CD4-positive, CD25-positive, alpha-beta regulatory T cell (primary cell): ENCODE measurements around the gene DUSP28. TPM values are rescaled to one million over a fixed set of nuclear protein-coding genes. Genes with fewer than 3 reads are reported as not detected.
A peak's percentile ranks its signal among the peaks of the same experiment; 100 is the strongest.

Source experiments
- ATAC-seq, 2 donors: fragments of 150-1000 bp; cut with Tn5 transposase; one replicate each; pipeline ENCODE4 v1.10.0; 2021; ENCODE audit warnings: low read depth in 2 of 2, moderate number of reproducible peaks in 2 of 2, moderate library complexity in 1 of 2
- DNase-seq, 3 donors: peaks; one replicate each; pipeline versions ENCODE4 v3.0.0 to v3.0.0-alpha.2; 2012 to 2022; ENCODE audit warnings: mixed read lengths in 1 of 3
- H3K27ac ChIP-seq: one replicate; pipeline ENCODE4 v1.7.0; 2013; ENCODE audit warnings: mild to moderate bottlenecking, low read length; ENCODE audit not compliant: insufficient read depth, poor library complexity, severe bottlenecking
- H3K27me3 ChIP-seq: one replicate; pipeline ENCODE4 v1.7.0; 2013; ENCODE audit warnings: low read length; ENCODE audit not compliant: control insufficient read depth, insufficient read depth
- H3K36me3 ChIP-seq: one replicate; pipeline ENCODE4 v1.7.0; 2013; ENCODE audit warnings: mild to moderate bottlenecking, low read length, moderate library complexity; ENCODE audit not compliant: control insufficient read depth, insufficient read depth
- H3K4me1 ChIP-seq: 2 replicates; pipeline ENCODE4 v1.7.0; 2013; ENCODE audit warnings: mild to moderate bottlenecking, low read length; ENCODE audit not compliant: insufficient read depth, control insufficient read depth, poor library complexity, severe bottlenecking
- H3K4me3 ChIP-seq: one replicate; pipeline ENCODE4 v1.7.0; 2013; ENCODE audit warnings: low read depth, mild to moderate bottlenecking, low read length, moderate library complexity
- H3K9me3 ChIP-seq, 2 experiments: 1 replicate in 1 of 2; 2 replicates in 1 of 2; pipeline ENCODE4 v1.7.0; 2013; ENCODE audit warnings: low read length in 2 of 2, mild to moderate bottlenecking in 1 of 2, moderate library complexity in 1 of 2; ENCODE audit not compliant: control insufficient read depth in 2 of 2
- H3K27ac Mint-ChIP-seq, 3 donors: one replicate each; pipeline ENCODE4 v1.8.0; 2020 to 2022; ENCODE audit warnings: mild to moderate bottlenecking in 3 of 3, mixed read lengths in 3 of 3, moderate library complexity in 2 of 3
- H3K27me3 Mint-ChIP-seq: one replicate; pipeline ENCODE4 v1.8.0; 2022; ENCODE audit warnings: mild to moderate bottlenecking, mixed read lengths
- H3K36me3 Mint-ChIP-seq: one replicate; pipeline ENCODE4 v1.8.0; 2020; ENCODE audit warnings: mixed read lengths
- H3K4me1 Mint-ChIP-seq, 4 donors: one replicate each; pipeline ENCODE4 v1.8.0; 2020 to 2022; ENCODE audit warnings: mixed read lengths in 4 of 4, mild to moderate bottlenecking in 1 of 4
- H3K4me3 Mint-ChIP-seq, 4 donors: one replicate each; pipeline ENCODE4 v1.8.0; 2020 to 2022; ENCODE audit warnings: mild to moderate bottlenecking in 4 of 4, mixed read lengths in 4 of 4, moderate library complexity in 3 of 4
- H3K9me3 Mint-ChIP-seq, 7 donors: one replicate each; pipeline ENCODE4 v1.8.0; 2020 to 2022; ENCODE audit warnings: mixed read lengths in 7 of 7, mild to moderate bottlenecking in 3 of 7, moderate library complexity in 2 of 7
- polyA plus RNA-seq, 4 donors: library from polyadenylated mRNA; unstranded; fragments of 300-500 nt; fragmentation: Illumina TruSeq; gene quantifications; one replicate each; pipeline ENCODE4 v1.2.3, GENCODE V29; 2021
- total RNA-seq: library from RNA; stranded (reverse); gene quantifications from one replicate; pipeline ENCODE4 v1.2.3, GENCODE V29; 2022

DUSP28 gene
- total and polyA plus RNA-seq, 5 donors from 2014 or later = 8.3 to 27.2 (median 17.4) TPM

DNA sequence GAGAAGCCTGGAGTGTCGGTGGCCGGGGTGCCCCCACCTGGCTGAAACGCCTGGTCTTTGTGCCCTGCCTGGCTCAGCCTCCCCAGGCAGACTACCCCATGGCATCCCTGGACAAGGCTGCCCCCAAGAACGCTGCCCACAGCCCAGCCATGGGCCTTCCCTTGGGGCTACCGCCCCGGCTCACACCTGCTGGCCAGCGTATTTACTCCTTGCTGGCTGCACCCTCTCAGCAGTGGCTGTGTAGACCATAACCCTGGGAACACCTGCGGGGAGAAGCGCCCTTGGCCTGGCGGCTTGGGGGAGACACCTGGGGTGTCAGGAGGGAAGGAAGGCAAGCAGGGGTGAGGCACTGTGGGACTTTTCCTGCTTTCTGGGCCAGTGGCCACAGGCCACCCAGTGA lies 43.7 kb downstream of the DUSP28 start:
- Mint-ChIP-seq H3K36me3 (peaks cover 13% of the 10 kb centered on the region), H3K27ac (no peak overlapping the region), H3K27me3 (no peaks in the 10 kb centered on the region), H3K4me3 (no peak overlapping the region), H3K9me3 (no peaks in the 10 kb centered on the region), H3K4me1 (no peaks in the 10 kb centered on the region)
- no peak overlapping the region for H3K4me3 ChIP-seq
- no peaks in the 10 kb centered on the region for H3K27me3 ChIP-seq
- H3K27ac ChIP-seq = no peak overlapping the region
- ATAC-seq (no peak), DNase-seq (no peak)
- H3K36me3 ChIP-seq = peaks cover 10% of the 10 kb centered on the region
- H3K4me1 ChIP-seq = no peaks in the 10 kb centered on the region
- no peaks in the 10 kb centered on the region for H3K9me3 ChIP-seq

DNA sequence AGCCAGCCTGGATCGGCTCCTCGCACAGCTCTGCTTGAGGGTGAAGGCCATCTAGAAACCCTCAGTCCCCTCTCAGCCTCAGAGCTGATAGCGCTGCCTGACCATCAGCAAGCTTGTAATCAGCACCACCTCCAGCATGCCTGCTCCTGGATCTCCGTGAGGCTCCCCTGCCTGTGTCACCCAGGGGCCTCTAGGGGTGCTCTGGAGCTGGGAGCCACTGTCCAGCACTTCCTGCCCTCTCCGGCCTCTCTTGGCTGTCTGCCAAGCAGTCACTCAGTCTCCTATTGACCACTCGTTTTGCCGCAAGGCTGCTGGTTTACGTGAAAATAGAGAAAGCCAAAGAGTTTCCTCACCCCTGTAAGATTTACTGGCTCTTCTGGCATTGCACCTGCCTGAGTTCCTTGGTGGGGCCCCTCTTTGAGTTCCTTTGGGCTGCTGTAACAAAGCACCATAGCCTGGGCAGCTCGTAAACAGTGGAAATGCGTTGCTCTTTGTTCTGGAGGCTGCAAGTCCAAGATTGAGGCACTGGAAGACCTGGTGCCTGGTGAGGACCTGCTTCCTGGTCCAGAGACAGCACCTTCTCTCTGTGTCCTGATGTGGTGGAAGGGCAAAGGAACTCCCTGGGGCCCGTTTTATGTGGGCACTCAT lies 44.3 kb downstream of the DUSP28 start:
- Histone ChIP-seq H3K9me3 (no peaks in the 10 kb centered on the region), H3K36me3 (peaks cover 7% of the 10 kb centered on the region), H3K4me3 (no peak overlapping the region), H3K27ac (no peak overlapping the region), H3K27me3 (no peaks in the 10 kb centered on the region), H3K4me1 (no peaks in the 10 kb centered on the region)
- DNase-seq (no peak), ATAC-seq (no peak)
- Mint-ChIP-seq H3K4me3 (no peak overlapping the region), H3K27ac (no peak overlapping the region), H3K4me1 (no peaks in the 10 kb centered on the region), H3K27me3 (no peaks in the 10 kb centered on the region), H3K36me3 (peaks cover 13% of the 10 kb centered on the region), H3K9me3 (no peaks in the 10 kb centered on the region)

DNA sequence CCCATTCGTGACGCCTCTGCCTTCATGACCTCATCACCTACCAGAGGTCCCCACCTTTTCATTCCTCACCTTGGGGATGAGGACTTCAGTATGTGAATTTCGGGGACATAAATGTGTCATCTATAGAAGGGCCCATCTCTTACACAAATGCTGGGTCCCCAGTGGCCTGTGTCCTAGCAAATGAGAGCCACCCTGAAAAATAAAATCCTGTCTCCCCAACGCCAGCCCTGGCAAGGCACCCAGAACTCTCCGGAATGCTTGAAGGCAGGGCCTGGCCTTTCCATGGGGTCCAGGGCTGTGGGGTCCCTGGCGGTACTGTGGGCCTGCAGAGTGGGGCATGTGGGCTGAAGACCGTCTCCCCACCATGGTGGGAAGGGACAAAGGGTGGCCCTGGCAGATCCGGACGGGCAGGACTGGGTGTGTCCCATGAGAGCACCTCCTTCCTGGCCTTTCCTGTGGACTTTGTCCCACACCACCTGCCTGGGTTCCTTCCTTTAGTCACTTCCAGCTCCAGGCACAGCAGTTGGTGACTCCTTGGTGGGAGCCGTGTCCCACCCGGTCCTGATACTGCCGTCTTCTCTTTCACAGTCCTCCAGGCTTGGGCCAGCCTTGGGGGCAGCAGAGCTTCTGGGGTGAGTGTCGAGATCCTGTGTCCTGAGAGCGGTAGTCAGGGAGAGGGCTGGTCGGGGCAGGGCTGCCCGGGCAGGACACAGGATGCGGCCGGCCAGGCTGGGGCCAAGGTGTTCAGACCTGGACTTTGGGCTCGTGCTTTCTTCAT lies 45.0 kb downstream of the DUSP28 start:
- H3K27ac ChIP-seq = no peak overlapping the region
- no peaks in the 10 kb centered on the region for H3K4me1 ChIP-seq
- H3K9me3 Mint-ChIP-seq = no peaks in the 10 kb centered on the region
- H3K4me1 Mint-ChIP-seq = no peaks in the 10 kb centered on the region
- no peaks in the 10 kb centered on the region for H3K9me3 ChIP-seq
- DNase-seq (no peak), ATAC-seq (no peak)
- H3K4me3 Mint-ChIP-seq = no peak overlapping the region
- no peak overlapping the region for H3K4me3 ChIP-seq
- peaks cover under 1% of the 10 kb centered on the region for H3K36me3 ChIP-seq
- H3K36me3 Mint-ChIP-seq = peaks cover 7% of the 10 kb centered on the region
- H3K27ac Mint-ChIP-seq = no peak overlapping the region
- no peaks in the 10 kb centered on the region for H3K27me3 Mint-ChIP-seq
- no peaks in the 10 kb centered on the region for H3K27me3 ChIP-seq

DNA sequence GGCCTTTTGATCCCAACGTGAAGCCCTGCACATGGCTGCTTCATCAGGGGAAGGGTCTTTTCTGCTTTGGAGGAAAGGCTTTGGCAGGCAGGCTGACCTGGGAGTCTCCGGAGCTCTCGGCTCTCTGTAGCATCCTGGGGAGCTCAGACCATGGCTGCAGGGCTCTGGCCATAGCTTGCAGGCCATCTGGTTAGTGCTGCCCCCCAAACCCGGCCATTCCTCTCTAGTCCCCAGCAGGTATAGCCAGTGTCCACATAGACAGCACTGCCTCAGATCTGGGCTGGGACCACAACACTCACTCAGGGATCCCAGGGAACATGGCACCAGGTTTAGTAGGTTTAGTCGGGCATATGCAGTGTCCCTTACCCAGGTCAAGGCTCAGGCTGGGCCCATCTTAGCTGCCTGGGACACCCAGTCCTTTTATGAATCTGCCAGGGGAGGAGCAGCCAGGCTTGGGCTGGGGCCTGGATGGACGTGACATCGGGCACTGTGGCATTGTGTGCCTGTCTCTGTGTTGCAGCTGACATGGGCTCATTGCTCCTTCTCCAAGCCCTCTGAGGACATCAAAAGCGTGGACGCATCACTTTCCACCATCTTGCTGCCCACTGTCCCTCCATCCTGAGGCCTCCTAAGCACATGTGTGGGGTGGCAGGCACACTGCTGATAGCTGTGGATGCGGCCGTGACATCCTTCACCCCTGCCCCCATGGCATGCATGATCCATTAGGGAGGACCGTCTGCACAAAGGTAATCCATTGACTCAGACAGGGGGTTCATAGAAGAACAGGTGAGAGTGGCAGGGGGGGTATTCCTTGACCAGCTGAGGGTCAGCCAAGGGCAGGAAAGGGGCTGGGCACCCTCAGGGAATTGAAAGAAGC lies 45.9 kb downstream of the DUSP28 start:
- Histone ChIP-seq H3K27ac (no peak overlapping the region), H3K27me3 (no peaks in the 10 kb centered on the region), H3K9me3 (no peaks in the 10 kb centered on the region), H3K4me3 (no peak overlapping the region), H3K4me1 (no peaks in the 10 kb centered on the region), H3K36me3 (no peaks in the 10 kb centered on the region)
- Mint-ChIP-seq H3K4me1 (peaks cover 0 to 2% (median under 1%) of the 10 kb centered on the region in 4 donors), H3K27me3 (no peaks in the 10 kb centered on the region), H3K36me3 (peaks cover 7% of the 10 kb centered on the region), H3K4me3 (no peak overlapping the region), H3K27ac (peak overlapping the region in 1 of 3 donors; percentile 22), H3K9me3 (no peaks in the 10 kb centered on the region)
- no peak for ATAC-seq
- DNase-seq = no peak

DNA sequence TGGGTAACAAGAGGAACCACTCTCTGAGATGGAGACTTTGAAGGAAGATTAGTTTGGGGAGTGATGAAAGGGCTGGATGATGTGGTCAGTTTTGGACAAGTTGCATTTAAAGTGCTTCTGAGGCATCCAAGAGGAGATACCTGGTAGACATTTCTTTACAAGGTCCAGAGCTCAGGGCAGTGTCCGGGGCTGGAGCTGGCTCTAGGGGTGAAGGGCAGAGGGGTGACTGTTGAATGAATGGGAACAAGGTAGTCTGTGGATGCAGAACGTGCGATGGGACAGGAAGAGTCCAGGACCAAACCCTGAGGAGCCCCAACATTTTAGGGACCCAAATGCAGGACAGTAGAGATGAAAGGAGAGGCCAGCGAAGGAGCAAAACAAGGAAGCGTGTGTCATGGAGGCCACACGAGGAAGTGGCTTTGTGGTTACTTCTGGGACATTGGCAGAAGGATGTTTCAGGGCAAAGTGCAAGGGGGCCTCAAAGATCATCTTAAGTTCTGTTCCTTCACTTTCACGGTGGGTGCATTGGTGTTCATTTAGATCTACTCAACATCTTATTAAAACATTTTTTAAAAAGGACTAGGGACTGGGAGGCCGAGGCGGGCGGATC lies 51.5 kb downstream of the DUSP28 start:
- no peak overlapping the region for H3K27ac ChIP-seq
- Mint-ChIP-seq H3K27ac (peak overlapping the region in 1 of 3 donors; percentile 3), H3K9me3 (peaks cover 0 to 1% (median 0%) of the 10 kb centered on the region in 7 donors), H3K4me3 (no peak overlapping the region), H3K4me1 (peaks cover 8 to 11% (median 9%) of the 10 kb centered on the region in 4 donors), H3K27me3 (no peaks in the 10 kb centered on the region), H3K36me3 (peaks cover 9% of the 10 kb centered on the region)
- DNase-seq = peak in 1 of 3 donors; percentile 31
- no peaks in the 10 kb centered on the region for H3K9me3 ChIP-seq
- no peaks in the 10 kb centered on the region for H3K36me3 ChIP-seq
- H3K4me3 ChIP-seq = no peak overlapping the region
- H3K27me3 ChIP-seq = no peaks in the 10 kb centered on the region
- ATAC-seq = no peak
- peaks cover 4% of the 10 kb centered on the region for H3K4me1 ChIP-seq

Other genes with a start within 250 kb of the DUSP28 start
- 0.91 TPM for gene GPC1, start 124.7 kb upstream of the DUSP28 start, total RNA-seq
- gene GPC1, start 124.7 kb upstream of the DUSP28 start, polyA plus RNA-seq = under 1 TPM; 0.06 to 0.48 (median 0.26) TPM
- 37.2 TPM for gene ANKMY1, start 2.4 kb upstream of the DUSP28 start, total RNA-seq
- 10 to 100 TPM in 1 of 4 donors, 1 to 10 TPM in 3; 3.8 to 11.8 (median 7.6) TPM for gene ANKMY1, start 2.4 kb upstream of the DUSP28 start, polyA plus RNA-seq
- gene RNPEPL1, start 8.1 kb downstream of the DUSP28 start, total RNA-seq = 167 TPM
- 10 to 100 TPM; 28.5 to 83.7 (median 52.5) TPM for gene RNPEPL1, start 8.1 kb downstream of the DUSP28 start, polyA plus RNA-seq
- 64.6 TPM for gene CAPN10, start 26.4 kb downstream of the DUSP28 start, total RNA-seq
- gene CAPN10, start 26.4 kb downstream of the DUSP28 start, polyA plus RNA-seq = 10 to 100 TPM in 1 of 4 donors, 1 to 10 TPM in 3; 6.8 to 12.2 (median 7.8) TPM
- 11.0 TPM for gene GPR35, start 65.1 kb downstream of the DUSP28 start, total RNA-seq
- under 1 TPM; 0.24 to 0.60 (median 0.40) TPM for gene GPR35, start 65.1 kb downstream of the DUSP28 start, polyA plus RNA-seq
- gene AQP12B, start 122.5 kb downstream of the DUSP28 start, total RNA-seq = not detected
- not detected for gene AQP12B, start 122.5 kb downstream of the DUSP28 start, polyA plus RNA-seq
- gene AQP12A, start 131.5 kb downstream of the DUSP28 start, total RNA-seq = not detected
- not detected for gene AQP12A, start 131.5 kb downstream of the DUSP28 start, polyA plus RNA-seq